Right forelimb (tissue), 1 donor: ENCODE measurements around the gene SLC9B2.
"Not testable (repeated sequence)": the region's sequence is repeated elsewhere in the genome, so short reads cannot be mapped to it uniquely, and the experiment has no call there.

Experiments
- DNase-seq: peaks from one replicate; pipeline ENCODE4 v3.0.0-alpha.2; 2018

The SLC9B2 gene

GRCh38 chr4:103018391-103019307 is 57.9 kb downstream of the SLC9B2 start:
- peak; percentile 56 for DNase-seq

DNA sequence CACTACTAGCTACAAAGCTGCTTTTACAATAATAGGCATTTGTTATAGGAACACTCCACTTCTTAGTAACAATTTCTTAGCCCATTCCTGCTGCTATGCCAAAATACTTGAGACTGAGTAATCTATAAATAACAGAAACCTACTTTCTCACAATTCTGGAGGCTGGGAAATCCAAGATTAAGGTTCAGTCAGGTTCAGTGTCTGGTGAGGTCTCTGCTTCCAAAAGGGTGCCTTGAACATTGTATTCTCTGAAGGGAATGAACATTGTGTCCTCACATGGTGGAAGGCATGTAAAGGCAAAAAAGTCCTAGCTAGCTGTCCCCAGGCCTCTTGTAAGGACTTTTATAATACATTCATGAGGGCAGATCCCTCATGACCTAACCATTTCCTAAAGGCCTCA is 64.0 kb downstream of the SLC9B2 start:
- DNase-seq = no peak

- DNase-seq = no peak
Observed at GRCh38 chr4:103012060-103012459, 64.5 kb downstream of the SLC9B2 start.

DNA sequence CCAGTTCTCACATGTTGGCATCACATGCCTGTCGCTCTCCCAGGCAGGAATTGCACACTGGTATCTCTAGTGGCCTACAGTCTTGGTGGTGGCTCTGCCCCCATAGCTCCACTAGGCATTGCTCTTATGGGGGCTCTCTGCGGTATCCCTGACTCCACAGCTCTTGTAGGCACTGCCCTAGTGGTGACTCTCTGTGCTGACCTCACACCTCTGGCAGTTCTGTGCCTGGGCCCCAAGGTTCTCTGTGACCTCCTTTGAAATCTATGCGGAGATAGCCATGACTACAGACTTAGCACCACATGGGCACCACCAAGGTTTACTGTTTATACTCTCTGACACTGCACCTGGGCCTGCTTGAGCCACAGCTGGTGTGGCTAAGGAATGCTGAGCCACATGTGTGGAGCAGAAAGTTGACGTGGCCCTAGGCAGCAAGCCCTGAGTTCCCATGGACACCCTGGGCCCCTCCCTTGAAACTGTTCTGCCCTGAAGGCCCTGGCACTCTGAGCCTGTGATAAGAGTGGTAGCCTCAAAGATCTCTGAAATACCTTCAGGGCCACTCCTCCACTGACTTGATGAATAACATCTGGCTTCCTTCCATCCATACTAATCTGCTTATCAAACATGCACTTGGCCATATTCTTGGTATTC is 65.1 kb downstream of the SLC9B2 start:
- DNase-seq = no peak

DNA sequence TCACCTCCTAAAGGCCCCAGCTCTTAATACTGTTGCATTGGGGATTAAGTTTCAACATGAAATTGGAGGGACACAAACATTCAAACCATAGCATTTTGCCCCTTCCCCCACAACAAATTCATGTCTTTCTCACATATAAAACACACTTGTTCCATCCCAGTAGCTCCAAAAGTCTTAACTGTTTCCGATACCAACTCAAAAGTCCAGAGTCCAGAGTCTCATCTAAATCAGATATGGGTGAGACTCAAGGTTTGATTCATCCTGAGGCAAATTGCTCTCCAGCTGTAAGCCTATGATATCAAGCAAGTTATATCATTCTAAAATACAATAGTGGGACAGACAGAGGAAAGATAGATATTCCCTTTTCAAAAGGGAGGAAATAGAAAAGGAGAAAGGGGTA is 65.8 kb downstream of the SLC9B2 start:
- no peak for DNase-seq

DNA sequence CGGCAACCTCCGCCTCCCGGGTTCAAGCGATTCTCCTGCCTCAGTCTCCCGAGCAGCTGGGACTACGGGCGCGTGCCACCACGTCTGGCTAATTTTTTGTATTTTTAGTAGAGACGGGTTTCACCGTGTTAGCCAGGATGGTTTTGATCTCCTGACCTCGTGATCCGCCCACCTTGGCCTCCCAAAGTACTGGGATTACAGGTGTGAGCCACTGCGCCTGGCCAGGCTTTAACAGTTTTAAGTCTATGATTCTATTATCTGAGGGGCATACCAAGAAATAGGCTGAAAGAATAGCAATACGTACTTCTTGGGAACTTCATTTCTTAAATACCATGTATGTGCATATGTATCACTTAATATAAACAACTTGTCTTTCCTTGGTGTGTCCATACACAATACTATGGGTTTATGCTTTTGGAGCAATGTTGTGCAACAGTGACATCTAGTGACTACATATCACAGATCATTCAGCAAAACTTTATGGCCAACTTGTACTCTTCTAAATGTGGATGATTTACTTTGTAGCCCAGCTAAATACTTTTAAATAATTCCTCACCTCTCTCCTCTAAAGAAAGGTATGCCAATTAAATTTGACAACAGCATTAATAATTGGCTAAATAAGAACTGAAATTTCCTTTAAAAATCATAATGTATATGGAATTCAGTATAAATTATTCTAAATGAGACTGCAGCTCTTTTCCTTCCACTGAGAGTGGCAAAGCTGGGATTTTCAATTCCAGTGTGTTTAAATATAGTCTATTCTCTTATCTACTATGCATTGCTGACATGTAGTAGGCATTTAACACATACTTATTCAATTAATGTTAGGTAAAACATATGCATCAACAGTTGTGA is 67.5 kb downstream of the SLC9B2 start:
- DNase-seq = no peak

- DNase-seq = no peak
Observed at GRCh38 chr4:103002551-103002950, 74.0 kb downstream of the SLC9B2 start.

DNA sequence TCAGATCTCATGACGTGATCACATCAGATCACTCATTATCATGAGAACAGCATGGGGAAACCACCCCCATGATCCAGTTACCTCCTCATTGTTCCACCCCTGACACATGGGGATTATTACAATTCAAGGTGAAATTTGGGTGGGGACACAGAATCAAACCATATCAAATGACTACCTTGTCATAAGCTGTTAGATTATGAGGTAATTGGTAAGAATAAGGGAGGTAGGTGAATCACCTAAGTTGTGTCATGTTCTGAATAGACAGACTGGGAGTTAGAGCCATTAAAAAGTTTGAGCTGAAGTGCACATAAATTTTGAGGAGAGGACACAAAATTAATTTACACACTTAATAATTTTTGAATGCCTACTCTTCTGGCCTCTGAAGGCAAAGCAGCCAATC is 81.8 kb downstream of the SLC9B2 start:
- no peak for DNase-seq

GRCh38 chr4:102993985-102994384 is 82.6 kb downstream of the SLC9B2 start:
- DNase-seq = not testable (repeated sequence)

GRCh38 chr4:102988429-102989020 is 88.0 kb downstream of the SLC9B2 start:
- no peak for DNase-seq

GRCh38 chr4:102981005-102981404 is 95.6 kb downstream of the SLC9B2 start:
- no peak for DNase-seq
